Endothelial cell (in vitro differentiated cells): ENCODE data around the gene ILF3. TPM values are rescaled to one million over a fixed set of nuclear protein-coding genes. Genes with fewer than 3 reads are reported as not detected.
A peak's percentile ranks its signal among the peaks of the same experiment; 100 is the strongest.

ENCODE experiments used
- DNase-seq: peaks from one replicate; pipeline ENCODE4 v3.0.0; 2021; ENCODE audit warnings: low spot score
- H3K27ac Mint-ChIP-seq: one replicate; pipeline ENCODE4 v1.8.0; 2021; ENCODE audit warnings: mixed read lengths, inconsistent platforms; ENCODE audit not compliant: unreplicated experiment
- H3K27me3 Mint-ChIP-seq: one replicate; pipeline ENCODE4 v1.8.0; 2021; ENCODE audit warnings: mild to moderate bottlenecking, moderate library complexity, mixed read lengths, inconsistent platforms; ENCODE audit not compliant: unreplicated experiment
- H3K36me3 Mint-ChIP-seq: one replicate; pipeline ENCODE4 v1.8.0; 2021; ENCODE audit warnings: mild to moderate bottlenecking, low read depth, mixed read lengths, inconsistent platforms; ENCODE audit not compliant: unreplicated experiment
- H3K4me1 Mint-ChIP-seq: one replicate; pipeline ENCODE4 v1.8.0; 2021; ENCODE audit warnings: mild to moderate bottlenecking, mixed read lengths, inconsistent platforms; ENCODE audit not compliant: unreplicated experiment
- H3K4me3 Mint-ChIP-seq: one replicate; pipeline ENCODE4 v1.8.0; 2021; ENCODE audit warnings: mild to moderate bottlenecking, mixed read lengths, inconsistent platforms; ENCODE audit not compliant: unreplicated experiment
- H3K9me3 Mint-ChIP-seq: one replicate; pipeline ENCODE4 v1.8.0; 2021; ENCODE audit warnings: mixed read lengths, inconsistent platforms; ENCODE audit not compliant: unreplicated experiment
- total RNA-seq: library from RNA; stranded (reverse); fragmentation: NEBNext Ultra II Directional; extraction: Animal tissue kit (Norgen Biotek cat#: 25700); gene quantifications from one replicate; pipeline ENCODE4 v1.2.1, GENCODE V29; 2021; ENCODE audit not compliant: unreplicated experiment
- TF ChIP-seq, protein P1 (sequence below): fragments of 200-600 bp; sonication (generic); IDR thresholded peaks from one replicate; pipeline ENCODE4 v1.5.0; 2021; ENCODE audit warnings: antibody characterized with exemption; ENCODE audit not compliant: unreplicated experiment

The ILF3 gene
- total RNA-seq, 1 donor from 2014 or later: 330 TPM

- no peaks in the 10 kb centered on the region for H3K9me3 Mint-ChIP-seq
- TF ChIP-seq, protein P1, sequence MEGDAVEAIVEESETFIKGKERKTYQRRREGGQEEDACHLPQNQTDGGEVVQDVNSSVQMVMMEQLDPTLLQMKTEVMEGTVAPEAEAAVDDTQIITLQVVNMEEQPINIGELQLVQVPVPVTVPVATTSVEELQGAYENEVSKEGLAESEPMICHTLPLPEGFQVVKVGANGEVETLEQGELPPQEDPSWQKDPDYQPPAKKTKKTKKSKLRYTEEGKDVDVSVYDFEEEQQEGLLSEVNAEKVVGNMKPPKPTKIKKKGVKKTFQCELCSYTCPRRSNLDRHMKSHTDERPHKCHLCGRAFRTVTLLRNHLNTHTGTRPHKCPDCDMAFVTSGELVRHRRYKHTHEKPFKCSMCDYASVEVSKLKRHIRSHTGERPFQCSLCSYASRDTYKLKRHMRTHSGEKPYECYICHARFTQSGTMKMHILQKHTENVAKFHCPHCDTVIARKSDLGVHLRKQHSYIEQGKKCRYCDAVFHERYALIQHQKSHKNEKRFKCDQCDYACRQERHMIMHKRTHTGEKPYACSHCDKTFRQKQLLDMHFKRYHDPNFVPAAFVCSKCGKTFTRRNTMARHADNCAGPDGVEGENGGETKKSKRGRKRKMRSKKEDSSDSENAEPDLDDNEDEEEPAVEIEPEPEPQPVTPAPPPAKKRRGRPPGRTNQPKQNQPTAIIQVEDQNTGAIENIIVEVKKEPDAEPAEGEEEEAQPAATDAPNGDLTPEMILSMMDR: no peak
Measured at GRCh38 chr19:10615429-10616023, 38.6 kb upstream of the ILF3 start.

DNA sequence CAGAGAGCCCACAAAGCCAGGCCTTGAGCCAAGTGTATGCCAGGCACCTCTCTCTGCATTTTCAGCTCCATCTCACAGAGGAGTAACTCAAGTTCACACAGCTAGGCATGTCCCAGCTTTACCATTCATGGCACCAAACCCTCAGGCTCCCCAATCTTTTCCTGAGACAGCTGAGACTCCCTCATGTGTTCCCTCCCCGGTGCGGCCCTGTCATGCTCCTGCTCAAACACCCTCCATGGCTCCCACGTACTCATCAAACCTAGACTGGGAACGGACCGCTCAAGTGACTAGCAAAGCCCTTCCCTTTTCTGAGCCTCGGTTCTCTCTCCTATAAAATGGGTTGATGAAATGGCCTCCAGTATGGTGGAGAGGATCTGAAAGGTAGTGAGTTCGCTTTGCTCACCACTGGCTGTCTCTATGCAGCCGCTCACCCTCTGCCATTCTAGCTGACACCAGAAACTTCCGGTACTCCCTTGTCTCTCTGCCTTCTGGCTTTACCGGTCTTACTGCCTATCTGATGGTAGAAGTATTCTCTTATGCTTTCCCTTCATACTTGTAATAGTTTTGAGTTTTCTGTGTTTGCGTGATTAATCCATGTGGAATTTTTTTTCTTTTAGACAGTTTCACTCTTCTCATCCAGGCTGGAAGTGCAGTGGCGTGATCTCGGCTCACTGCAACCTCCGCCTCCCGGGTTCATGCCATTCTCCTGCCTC lies 36.6 kb upstream of the ILF3 start:
- peaks cover 8% of the 10 kb centered on the region for H3K4me1 Mint-ChIP-seq
- peaks cover 2% of the 10 kb centered on the region for H3K27me3 Mint-ChIP-seq
- H3K4me3 Mint-ChIP-seq: no peak overlapping the region
- TF ChIP-seq, protein P1: no peak
- H3K9me3 Mint-ChIP-seq: no peaks in the 10 kb centered on the region
- DNase-seq: no peak
- peaks cover 16% of the 10 kb centered on the region for H3K36me3 Mint-ChIP-seq
- H3K27ac Mint-ChIP-seq: no peak overlapping the region

More at GRCh38 chr19:10615429-10616023, 38.6 kb upstream of the ILF3 start:
- H3K4me3 Mint-ChIP-seq: no peak overlapping the region
- DNase-seq: no peak
- H3K36me3 Mint-ChIP-seq: peaks cover 10% of the 10 kb centered on the region
- no peak overlapping the region for H3K27ac Mint-ChIP-seq
- peaks cover 2% of the 10 kb centered on the region for H3K27me3 Mint-ChIP-seq
- peaks cover 2% of the 10 kb centered on the region for H3K4me1 Mint-ChIP-seq

GRCh38 chr19:10618846-10619245 lies 35.3 kb upstream of the ILF3 start:
- Mint-ChIP-seq H3K4me1 (peaks cover 8% of the 10 kb centered on the region), H3K4me3 (no peak overlapping the region), H3K27me3 (no peaks in the 10 kb centered on the region), H3K27ac (no peak overlapping the region), H3K9me3 (no peaks in the 10 kb centered on the region), H3K36me3 (peaks cover 12% of the 10 kb centered on the region)
- TF ChIP-seq, protein P1: no peak
- no peak for DNase-seq

DNA sequence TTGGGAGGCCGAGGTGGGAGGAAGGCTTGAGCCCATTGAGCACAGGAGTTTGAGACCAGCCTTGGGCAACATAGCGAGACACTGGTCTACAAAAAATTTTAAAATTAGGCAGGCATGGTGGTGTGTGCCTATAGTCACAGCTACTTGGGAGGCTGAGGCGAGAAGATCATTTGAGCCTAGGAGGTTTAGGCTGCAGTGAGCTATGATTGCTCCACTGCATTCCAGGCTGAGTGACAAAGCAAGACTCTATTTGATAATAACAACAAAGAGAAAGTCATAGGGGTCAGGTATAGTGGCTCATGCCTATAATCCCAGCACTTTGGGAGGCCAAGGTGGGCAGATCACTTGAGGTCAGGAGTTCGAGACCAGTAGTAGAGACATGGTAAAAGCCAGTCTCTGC lies 33.4 kb upstream of the ILF3 start:
- Mint-ChIP-seq H3K9me3 (no peaks in the 10 kb centered on the region), H3K36me3 (peaks cover 12% of the 10 kb centered on the region), H3K4me3 (no peak overlapping the region), H3K27me3 (peaks cover under 1% of the 10 kb centered on the region), H3K27ac (peak overlapping the region; percentile 13), H3K4me1 (peaks cover 11% of the 10 kb centered on the region)
- TF ChIP-seq, protein P1: no peak
- no peak for DNase-seq

DNA sequence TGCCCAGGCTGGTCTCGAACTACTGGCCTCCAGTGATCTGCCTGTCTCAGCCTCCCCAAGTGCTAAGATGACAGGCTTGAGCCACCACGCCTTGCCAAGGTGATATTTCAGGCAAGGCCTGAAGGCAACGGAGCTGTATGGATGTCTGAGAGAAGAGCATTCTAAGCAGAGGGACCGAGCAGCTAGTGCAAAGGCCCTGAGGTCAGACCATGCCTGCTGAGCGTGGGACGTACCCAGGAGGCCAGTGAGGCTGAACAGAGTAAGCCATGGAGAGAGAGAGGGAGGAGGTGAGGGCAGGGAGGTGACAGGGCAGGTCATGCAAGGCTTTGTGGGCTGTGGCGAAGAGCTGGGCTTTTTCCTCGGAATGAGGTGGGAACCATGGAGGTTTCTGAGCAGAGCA lies 32.2 kb upstream of the ILF3 start:
- no peaks in the 10 kb centered on the region for H3K9me3 Mint-ChIP-seq
- no peak overlapping the region for H3K27ac Mint-ChIP-seq
- peaks cover 11% of the 10 kb centered on the region for H3K4me1 Mint-ChIP-seq
- TF ChIP-seq, protein P1: no peak
- H3K4me3 Mint-ChIP-seq: peak overlapping the region; percentile 65
- peaks cover 2% of the 10 kb centered on the region for H3K27me3 Mint-ChIP-seq
- H3K36me3 Mint-ChIP-seq: peaks cover 12% of the 10 kb centered on the region
- DNase-seq: no peak
